Mammary epithelial cell (primary cell): Measurements from ENCODE around the gene TRHDE.

Source experiments
- CTCF ChIP-seq, 2 donors: IDR thresholded peaks in 1 of 2; conservative IDR thresholded peaks in 1 of 2; 2 replicates each; pipeline ENCODE4 v1.5.1; 2011 to 2012; ENCODE audit warnings: inconsistent platforms in 2 of 2, low read length in 2 of 2, mild to moderate bottlenecking in 2 of 2, control low read depth in 1 of 2, low read depth in 1 of 2; ENCODE audit not compliant: insufficient read depth in 1 of 2; ENCODE audit errors: extremely low read depth in 1 of 2
- EZH2 ChIP-seq: IDR thresholded peaks from 2 replicates; pipeline ENCODE4 v1.6.1; 2012; ENCODE audit warnings: low read length, inconsistent platforms, borderline replicate concordance

GRCh38 chr12:72270246-72270645 is 1.9 kb upstream of the TRHDE start:
- no peak for TF ChIP-seq CTCF (conservative IDR thresholded peaks at IDR 0.05 in 1 of 2, IDR thresholded peaks at IDR 0.05 in 1 of 2; ENCODE audit: extremely low read depth in 1 of 2, insufficient read depth in 1 of 2, low read depth in 1 of 2, low read length in 2 of 2)
- TF ChIP-seq EZH2 = no peak
